Activated CD4-positive, CD25-positive, alpha-beta regulatory T cell treated with anti-CD3 and anti-CD28 coated beads, Interleukin-2, amount 50 U/mL, for 16 hours (primary cell): ENCODE results near the gene CHST11.

Experiments
- DNase-seq: peaks from one replicate; pipeline ENCODE4 v3.0.0-alpha.2; 2020; ENCODE audit warnings: low read depth, low spot score

CHST11 gene

DNA sequence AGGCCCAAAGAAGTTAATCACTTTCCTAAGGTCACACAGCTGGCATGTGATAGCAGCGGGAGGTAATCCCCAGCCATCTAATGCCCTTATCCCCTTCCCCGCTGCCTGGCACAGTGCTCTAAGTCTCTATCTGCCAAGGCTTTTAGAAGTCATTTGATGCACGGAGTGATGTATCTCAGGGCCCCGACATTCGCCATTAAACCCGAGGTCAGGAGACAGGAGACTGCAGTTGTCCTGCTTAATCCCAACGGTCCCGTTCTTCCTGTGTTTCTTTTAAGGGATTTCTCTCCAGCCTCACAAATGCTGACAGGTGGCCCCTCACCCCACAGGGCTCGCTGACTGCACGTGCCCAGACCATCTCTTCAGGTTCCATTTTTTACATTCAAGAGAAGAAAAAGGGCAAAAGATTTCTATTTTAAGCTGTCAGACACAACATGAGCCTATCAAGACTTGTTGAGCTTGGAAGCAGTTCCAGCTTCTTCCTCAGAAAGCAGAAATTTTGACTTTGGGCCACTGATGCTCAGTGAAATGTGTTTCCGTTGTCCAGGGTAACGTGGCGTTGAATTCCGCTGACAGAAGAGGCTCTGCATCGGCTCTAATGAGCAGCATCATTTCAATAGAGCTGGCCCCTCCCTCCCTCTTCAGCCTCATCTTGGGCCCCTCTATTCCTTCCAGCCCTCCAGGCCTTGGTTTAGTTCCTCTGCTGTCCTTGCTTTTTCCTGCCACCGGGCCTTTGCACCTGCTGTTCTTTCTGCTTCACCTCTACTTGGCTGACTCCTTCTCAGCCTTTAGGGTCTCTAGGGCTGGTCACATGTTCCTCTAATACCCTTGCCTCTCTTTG is 171.5 kb downstream of the CHST11 start:
- no peak for DNase-seq

DNA sequence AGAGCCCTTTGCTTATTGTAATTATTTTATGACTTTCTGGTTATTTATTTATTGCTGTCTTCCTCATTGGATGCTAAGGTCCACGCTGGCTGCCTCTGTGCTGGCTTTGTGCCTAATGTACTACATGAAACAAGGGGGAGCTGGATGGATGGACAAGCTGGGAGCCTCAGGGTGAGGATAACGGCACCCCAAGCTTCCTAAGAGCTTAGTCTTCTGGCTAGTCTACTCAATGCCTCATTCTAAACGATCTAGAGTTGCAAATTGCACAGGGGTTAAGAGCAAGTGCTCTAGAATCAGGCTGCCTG is 172.0 kb downstream of the CHST11 start:
- no peak for DNase-seq

DNA sequence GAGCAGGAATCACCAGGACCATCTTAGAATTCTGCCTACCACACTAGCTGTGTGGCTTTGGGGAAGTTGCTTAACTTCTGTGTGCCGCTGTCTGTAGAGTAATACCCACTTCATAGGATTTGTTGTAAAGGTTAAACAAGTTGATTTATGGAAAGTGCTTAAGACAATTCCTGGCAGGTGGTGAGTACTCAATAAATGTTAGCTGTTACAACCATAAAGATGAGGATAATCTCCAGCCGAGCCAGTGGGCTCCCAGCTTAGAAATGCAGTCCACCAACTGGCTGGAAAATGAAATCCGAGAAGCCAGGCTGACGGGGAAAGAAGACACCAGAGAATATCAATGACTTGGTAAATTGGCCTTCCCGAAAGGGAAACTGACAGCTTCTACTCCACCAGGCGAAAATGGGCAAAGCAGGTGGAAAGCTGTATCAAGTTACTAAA is 173.5 kb downstream of the CHST11 start:
- no peak for DNase-seq

DNA sequence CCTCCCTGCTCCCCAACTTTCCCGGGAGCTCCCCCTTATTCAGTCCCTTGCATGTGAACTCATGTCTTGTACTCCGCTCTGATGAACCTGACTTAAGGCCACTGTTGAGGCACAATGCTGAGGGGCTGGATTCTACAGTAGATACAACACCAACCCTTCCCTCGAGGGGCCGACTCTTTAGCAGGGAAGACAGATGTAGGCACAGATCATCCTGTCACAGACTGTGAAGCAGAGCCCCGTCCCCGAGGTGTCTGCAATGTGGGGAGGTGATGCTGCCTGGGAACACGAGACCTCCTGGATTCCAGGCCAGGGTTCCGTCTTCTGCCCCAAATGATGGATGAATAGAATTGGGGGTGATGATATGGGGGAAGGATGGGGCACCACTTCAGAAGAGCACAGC is 175.1 kb downstream of the CHST11 start:
- no peak for DNase-seq

DNA sequence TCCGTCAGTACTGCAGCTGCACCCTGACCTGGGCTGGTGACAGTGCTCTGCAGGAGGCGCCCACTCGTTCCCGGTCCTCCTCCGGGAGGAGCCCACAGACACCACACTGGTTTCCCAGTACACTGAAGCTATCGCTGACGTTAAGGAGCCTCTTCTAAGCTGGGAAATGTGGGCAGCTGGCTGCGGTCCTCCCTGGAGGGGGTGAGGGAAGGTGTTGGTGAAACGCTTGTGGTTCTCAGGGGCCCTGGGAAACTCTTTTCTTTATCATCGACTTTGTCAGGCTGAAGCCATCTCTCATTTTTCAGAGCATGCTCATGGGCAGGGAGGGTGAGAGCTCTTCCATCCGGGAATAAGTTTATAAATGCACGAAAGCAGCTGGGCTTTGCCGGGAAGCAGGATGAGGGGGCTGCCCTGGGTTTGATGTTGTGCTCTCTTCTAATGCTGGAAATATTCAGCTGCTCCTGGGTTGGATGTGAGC is 176.0 kb downstream of the CHST11 start:
- DNase-seq, result no peak

DNA sequence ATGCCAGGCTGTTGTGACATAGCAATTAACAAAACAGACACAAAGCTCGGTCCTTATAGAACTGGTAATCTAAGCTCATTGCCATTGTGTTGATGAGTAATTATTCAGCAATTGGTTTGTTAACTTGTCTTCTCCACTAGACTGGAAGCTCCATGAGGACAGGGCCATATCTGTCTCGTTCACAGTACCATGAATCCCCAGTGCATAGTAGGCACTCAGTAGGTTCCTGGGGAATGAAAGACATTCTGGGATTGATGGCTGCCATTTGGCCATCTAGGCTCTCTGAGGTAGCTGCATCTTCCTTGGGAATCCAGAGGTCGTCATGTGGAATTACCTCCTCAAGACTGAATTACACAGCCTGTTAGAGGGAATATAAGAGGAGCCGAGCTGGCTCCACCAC is 177.3 kb downstream of the CHST11 start:
- no peak for DNase-seq

DNA sequence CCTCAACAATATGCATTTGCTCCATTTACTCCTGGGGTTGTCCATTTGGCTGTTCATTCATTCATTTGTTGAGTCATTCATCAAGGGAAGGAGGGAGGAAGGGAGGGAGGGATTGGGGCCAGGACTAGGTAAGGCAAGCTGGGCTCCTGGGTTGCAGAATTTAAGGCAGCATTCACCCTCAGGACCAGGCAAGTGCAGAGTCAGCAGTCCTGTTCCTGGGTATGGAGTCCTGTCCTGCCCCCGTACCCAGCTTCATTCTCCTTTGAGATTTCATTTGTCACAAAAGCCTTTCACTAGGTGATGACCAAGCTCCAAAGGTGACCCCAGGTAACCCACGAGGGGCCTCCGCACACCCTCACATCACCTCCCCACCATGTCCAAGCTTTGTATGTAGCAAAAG is 178.1 kb downstream of the CHST11 start:
- DNase-seq, result no peak

DNA sequence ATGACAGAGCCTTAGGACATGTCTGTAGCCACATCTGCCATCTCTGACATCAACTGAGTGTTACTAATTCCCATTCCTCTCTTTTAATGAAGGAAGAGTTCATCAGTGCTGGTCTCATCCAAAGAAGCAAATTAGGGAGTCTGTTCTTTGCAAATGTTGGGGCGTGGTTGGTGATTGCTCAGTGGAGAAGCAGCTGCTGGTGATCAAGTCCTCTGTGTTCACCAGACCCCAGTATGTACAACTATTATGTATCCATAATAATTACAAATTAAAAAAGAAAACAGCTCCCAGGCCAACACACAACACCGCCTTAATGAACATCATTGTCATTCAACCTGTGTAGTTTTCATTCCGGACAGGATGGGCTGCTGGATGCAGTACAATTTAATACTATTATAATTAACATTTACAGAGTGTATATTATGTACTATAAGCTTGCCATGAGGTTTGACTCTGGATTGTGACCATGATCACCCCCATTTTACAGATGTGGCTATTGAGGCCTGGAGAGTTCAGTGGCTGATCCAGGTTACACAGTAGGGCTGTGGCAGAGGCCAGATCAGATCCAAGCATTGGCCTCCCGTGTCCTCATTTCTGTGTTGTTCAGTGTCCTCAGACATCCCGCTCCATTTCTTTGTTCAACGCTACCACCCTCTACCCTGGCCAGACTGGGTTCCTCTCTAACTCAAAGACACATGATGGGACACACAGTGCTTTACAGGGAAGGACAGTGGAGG is 179.0 kb downstream of the CHST11 start:
- no peak for DNase-seq

DNA sequence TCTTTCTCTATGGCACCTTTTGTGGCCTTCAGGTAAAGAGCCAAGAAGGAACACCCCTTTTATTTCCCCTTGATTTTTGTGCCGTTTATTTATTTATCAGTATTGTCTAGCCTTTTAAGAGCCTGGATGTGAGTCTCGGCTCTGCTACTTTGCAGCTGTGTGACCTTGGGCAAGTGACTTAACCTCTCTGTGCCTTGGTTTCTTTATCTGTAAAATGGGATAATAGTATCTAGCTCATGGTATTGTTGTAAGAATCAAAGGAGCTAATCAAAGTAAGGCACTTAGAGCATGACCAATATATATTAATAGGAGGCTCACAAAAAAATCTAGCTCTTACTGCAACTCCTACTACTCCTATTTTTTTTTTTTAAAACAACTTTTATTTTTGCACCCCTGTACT is 179.7 kb downstream of the CHST11 start:
- DNase-seq, result no peak

DNA sequence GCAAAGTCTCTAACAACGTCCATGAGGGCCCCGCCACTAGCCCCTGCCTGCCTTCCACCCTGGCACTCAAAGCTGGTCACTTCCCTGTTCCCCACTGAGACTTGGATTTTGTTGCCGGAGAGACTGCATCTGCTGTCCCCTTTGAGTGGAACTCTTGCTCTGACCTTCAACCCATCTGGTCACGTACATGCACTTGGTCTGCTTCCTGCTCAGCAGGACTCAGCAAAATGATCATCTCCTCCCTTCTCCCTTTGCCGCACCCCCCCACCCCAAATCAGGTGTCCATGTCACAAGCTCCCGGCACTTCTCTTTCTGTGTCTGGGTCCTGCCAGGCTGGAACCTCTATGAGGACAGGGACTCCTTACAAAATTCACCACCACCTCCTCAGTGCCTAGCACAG is 180.9 kb downstream of the CHST11 start:
- DNase-seq, result no peak

DNA sequence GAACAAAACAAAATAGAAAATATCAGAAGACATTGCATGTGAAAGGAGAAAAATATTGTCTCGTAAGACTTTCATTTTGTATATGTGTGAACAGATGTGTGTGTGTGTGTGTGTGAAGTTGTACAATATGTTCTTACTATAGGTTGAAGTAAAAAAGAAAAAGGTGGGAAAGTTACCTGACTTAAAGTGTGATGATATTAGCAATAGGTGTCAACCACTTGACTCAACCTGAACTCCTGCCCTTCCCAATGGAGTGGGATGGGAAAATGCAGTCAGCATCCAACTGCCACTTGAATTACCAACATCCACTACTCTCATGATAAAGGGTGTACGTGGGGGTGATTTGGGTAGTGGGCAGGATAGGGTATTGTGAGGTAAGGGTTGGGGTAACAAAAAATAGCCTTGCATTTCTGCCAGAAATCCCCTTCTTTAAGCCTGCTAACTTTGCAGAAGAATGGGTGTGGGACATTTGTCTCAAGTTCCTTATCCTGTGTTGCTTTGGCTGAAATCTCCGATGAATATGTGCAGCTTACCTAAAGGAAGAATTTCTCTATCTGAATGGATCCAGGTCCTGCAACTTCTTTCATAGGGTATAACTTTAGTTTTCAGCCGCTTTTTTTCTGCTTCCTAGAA is 181.6 kb downstream of the CHST11 start:
- DNase-seq, result no peak

DNA sequence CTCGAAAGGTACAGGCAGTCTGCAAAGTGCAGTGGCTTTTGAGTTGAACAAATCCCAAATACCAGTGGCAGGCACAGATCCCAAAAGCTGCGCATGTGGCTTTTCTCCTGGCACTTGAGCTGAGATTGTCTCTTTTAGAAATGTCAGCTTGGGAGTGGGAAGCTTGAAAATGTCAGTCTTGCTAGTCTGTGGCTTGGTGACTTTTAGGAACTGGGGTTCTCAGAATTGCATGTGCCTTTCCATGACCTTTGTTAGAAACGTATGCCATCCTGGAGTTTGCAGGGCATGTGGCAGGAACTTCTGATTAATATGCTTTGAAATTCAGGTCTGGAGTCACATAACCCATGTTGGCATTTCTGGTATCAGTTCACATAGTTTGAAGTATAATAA is 182.1 kb downstream of the CHST11 start:
- DNase-seq, result no peak

DNA sequence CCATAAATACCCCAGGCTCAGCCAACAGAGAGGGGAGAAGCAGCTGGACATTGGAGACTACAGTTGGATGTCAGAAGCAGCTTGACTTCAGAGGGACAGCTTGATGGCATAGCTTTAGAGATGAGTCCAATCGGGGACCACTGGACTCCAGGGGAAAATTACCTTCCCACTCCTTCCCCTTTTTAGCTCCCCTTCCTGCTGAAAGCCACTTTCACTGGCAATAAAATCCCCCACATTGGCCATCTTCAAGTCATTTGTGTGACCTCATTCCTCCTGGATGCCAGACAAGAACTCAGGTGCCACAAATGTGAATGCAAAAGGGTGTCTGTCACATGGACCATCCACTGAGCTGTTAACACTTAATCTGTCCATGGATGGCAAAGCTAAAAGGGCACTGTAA is 184.2 kb downstream of the CHST11 start:
- no peak for DNase-seq

DNA sequence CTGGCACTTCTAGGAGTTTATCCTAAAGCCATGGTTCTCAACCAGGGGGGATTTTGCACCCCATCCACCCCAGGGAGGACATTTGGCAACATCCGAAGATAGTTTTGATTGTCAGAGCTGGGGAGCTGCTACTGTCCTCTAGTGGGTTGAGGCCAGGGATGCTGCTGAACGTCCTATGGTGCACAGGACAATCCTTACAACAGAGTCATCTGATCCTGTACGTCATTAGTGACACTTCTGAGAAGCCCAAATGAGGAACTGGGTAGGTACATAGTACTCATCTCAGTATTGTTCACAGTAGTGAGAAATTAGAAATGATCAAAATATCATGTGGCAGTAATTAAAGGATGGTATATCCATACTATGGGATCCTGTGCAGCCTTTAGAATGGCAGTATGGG is 185.1 kb downstream of the CHST11 start:
- no peak for DNase-seq

DNA sequence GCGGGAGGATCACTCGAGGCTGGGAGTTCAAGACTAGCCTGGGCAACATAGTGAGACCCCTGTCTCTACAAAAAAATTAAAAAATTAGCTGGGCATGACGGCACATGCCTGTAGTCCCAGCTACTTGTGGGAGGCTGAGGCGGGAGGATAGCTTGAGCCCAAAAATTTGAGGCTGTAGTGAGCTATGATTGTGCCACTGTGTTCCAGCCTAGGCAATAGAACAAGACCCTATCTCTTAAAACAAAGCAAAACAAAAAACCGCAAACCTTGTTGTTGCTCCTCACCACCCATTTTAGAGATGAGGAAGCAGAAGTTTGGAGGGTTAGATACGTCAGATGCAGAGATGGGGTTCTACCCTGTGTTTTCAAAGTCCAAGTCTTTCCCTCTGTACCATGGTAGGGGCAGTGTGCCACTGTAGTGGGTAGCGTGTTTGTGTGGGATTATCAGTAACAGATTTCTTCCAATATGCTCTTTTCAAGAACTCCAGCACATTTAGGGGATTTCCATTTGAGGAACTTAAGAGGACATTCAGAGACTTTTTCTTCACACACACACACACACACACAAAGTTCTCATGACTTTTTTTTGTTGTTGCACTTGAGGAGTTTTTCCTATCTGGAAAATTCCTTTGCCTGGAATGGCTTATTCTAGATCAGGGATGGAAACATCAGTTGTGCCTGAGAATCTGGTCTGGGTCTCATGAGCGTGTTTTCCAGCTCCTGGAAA is 186.5 kb downstream of the CHST11 start:
- no peak for DNase-seq

DNA sequence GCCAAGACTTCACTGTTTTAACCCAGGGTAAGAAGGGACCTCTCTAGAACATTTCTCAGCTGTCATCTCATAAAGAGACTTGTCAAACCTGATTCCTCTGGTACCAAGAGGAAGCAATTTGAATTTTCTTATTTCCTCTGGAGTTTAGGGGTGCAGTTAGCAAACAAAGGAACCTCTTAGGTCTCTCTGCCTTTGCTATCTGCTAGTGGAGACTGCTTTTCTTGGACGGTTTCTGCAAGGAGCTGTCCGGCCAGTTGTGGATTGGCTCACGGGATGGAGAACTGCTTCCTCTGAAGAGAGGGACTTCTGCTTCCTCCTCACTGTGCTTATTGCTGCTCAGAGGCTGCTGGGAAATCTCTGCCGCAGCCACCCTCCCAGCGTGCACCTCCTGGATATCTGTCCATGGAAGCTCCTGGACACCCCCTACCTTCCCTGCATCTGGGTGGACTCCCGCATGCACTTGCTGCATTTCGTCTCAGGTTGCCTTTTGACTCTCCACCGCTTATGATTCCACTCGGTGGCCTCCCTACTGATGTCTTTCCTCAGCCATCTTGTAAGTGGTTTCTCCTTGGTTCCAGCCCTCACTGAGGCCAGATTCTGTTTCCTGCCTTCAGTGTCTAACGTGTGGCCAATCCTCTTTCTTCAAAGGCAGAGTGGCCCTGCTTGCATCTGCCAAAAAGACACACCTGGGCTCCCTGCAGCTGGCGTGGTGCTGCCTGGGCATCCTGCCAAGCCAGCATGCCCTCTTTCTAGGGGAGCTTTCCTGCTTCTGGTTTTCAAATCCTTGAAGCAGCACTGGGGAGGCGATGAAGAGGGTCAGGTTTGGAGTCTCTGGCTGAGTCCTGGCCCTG is 187.3 kb downstream of the CHST11 start:
- no peak for DNase-seq

DNA sequence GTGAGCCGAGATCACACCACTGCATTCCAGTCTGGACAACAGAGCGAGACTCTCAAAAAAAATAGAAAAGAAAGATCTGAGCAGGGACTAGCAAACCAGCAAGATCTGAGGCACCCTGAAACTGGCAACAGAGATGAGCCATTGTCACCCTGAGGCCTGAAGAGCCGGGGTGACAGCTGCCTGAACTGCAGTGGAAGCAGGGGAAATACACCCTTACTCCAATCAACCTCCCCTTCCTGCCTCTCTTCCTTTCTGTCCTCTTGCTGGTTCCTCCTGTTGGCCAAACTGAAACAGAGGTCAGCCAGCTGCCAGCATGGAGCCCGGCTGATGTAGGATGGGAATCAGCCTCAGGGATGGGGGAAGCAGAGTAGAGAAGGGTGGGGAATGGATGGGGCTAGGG is 192.0 kb downstream of the CHST11 start:
- DNase-seq, result no peak

DNA sequence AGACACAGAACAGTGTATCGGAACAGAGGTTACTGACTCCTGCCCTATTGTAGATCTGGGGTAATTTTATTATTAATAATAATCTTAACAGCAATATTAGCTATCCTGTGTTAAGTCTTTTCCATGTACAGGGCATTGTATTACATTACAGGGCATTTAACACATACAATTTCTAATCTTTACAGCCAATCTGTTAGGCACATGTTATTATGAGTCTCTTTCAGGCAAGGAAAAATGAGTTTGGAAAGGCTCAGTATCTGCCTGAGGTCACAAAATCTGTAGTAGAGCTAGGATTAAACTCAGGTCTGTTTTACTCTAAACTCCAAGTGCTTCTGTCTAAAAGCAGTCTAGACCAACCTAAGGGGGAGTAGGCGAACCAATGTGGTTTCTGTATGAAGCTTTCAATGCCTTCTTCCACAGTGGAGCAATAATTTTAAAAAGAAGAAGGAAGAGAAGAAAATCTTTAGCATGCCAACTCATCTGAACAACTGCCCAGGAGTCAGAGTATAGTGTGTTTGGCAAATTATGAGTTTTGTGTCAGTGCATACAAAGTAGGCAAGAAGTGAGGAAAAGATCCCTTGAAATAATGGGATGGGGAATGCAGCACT is 192.6 kb downstream of the CHST11 start:
- no peak for DNase-seq

DNA sequence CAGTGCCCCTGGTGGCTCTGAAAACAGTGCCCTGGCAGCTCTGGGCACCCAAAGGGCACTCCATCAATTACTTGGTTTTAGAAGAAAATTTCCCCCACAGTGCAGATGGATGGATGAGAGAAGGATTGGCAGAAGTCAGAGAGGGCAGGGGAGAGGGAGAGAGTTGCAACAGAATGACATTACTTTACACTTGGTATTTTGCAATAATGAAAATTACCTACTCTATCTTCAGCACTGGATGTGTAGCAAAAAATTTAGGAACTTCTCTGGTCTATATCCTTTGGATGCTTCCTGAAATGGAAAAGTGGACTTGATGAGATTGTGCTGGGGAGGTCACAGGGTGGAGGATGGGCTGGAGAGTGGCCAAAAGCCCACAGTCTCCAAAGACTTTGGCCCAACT is 193.2 kb downstream of the CHST11 start:
- DNase-seq, result no peak

DNA sequence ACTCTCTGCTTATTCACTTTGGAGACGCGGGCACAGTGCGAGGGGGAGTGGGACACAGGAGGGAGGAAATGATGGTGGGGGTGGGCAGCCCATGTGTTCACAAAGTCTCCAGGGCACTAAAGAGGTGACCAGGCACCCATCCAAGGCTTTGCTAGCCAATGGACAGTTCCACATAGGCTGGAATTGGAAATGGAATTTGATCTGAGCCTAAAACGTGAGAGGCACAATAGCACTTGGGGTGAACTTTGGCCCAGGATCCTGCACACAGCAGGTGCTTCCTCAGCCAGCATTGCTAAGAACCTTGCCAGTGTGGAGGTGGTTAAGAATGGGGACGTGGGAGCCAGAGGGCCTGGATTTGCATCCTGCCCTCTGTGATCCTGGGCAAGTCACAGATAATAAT is 193.8 kb downstream of the CHST11 start:
- no peak for DNase-seq

DNA sequence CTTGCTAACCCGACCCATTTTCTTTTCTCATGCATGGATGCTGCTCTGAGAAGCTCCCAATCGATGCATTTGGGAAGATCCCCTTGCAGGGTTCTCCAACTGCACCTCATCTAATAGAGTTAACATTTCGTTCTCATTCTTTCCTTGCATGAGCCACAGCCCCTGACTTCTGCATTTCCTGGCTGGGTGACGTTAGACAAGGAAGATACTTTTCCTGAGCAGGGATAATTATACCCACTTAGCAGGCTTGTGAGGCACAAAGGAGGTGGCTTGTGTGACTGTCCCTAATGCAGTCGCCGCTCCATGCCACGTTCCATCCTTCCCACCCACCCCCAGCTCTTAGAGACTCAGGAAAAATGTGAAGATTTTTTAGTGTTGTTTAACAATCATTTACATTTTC is 195.1 kb downstream of the CHST11 start:
- DNase-seq, result no peak
